Hepatocyte (in vitro differentiated cells): ENCODE data around the gene ACKR3.

ENCODE experiments used
- CTCF ChIP-seq: fragments of 200-600 bp; sonication (generic); IDR thresholded peaks from 2 replicates; pipeline ENCODE4 v1.5.1; 2016; ENCODE audit warnings: antibody characterized with exemption, mild to moderate bottlenecking; ENCODE audit not compliant: poor library complexity
- EZH2 ChIP-seq: fragments of 200-600 bp; sonication (generic); IDR thresholded peaks from 2 replicates; pipeline ENCODE4 v1.6.1; 2016; ENCODE audit warnings: antibody characterized with exemption, mild to moderate bottlenecking, borderline replicate concordance

GRCh38 chr2:236545248-236545658, 24.4 kb upstream of the ACKR3 start:
- TF ChIP-seq CTCF (no peak), EZH2 (no peak)
